PC-9 (cell line): ENCODE measurements around the gene CCDC81. TPM values are rescaled to one million over a fixed set of nuclear protein-coding genes. Genes with fewer than 3 reads are reported as not detected.

Experiments
- BruUV-seq: library from RNA; stranded (reverse); fragments of 400-500 nt; replicated peaks from 2 replicates; lab custom pipeline; 2021; lab: Mats Ljungman, UMichigan
- CTCF ChIA-PET: fragments of 300-600 bp; sonication (Branson Sonifier 250); formaldehyde crosslinking; loops from one replicate; lab custom pipeline; 2022; ENCODE audit warnings: antibody characterized with exemption; lab: Charles Lee
- POLR2A ChIA-PET: fragments of 300-600 bp; sonication (Branson Sonifier 250); formaldehyde crosslinking; loops from one replicate; lab custom pipeline; 2022; ENCODE audit warnings: antibody characterized with exemption; ENCODE audit not compliant: unreplicated experiment; lab: Charles Lee
- DNase-seq, 2 experiments: peaks; one replicate each; pipeline versions ENCODE4 v3.0.0 to v3.0.0-alpha.2; 2015 to 2022; ENCODE audit warnings: mixed read lengths in 1 of 2
- H2AFZ ChIP-seq: fragments of 200-600 bp; sonication (generic); 2 replicates; pipeline ENCODE4 v1.8.1; 2017; ENCODE audit warnings: antibody characterized with exemption
- H3F3A ChIP-seq: fragments of 200-600 bp; sonication (generic); 2 replicates; pipeline ENCODE4 v1.8.1; 2017; ENCODE audit warnings: antibody characterized with exemption, mild to moderate bottlenecking, low read depth; ENCODE audit not compliant: insufficient read depth
- H3K27ac ChIP-seq: fragments of 200-600 bp; sonication (generic); 2 replicates; pipeline ENCODE4 v1.6.1; 2016; ENCODE audit warnings: mixed run types
- H3K27me3 ChIP-seq: fragments of 200-600 bp; sonication (generic); 2 replicates; pipeline ENCODE4 v1.6.1; 2016; ENCODE audit warnings: low read depth, mixed run types; ENCODE audit not compliant: insufficient read depth
- H3K36me3 ChIP-seq: fragments of 200-600 bp; sonication (generic); 2 replicates; pipeline ENCODE4 v1.6.1; 2016; ENCODE audit warnings: low read depth, mixed run types
- H3K4me1 ChIP-seq: fragments of 200-600 bp; sonication (generic); replicated peaks from 2 replicates; pipeline ENCODE4 v1.6.1; 2016; ENCODE audit warnings: mixed run types; ENCODE audit not compliant: insufficient read depth
- H3K4me2 ChIP-seq: fragments of 200-600 bp; sonication (generic); 2 replicates; pipeline ENCODE4 v1.6.1; 2017; ENCODE audit warnings: mixed run types
- H3K4me3 ChIP-seq: fragments of 200-600 bp; sonication (generic); 2 replicates; pipeline ENCODE4 v1.6.1; 2016; ENCODE audit warnings: mixed run types
- H3K79me2 ChIP-seq: fragments of 200-600 bp; sonication (generic); 2 replicates; pipeline ENCODE4 v1.6.1; 2017; ENCODE audit warnings: low read depth, mixed run types
- H3K9me2 ChIP-seq: fragments of 200-600 bp; sonication (generic); 2 replicates; pipeline ENCODE4 v1.8.1; 2017; ENCODE audit warnings: mild to moderate bottlenecking; ENCODE audit not compliant: insufficient read depth
- H3K9me3 ChIP-seq: fragments of 200-600 bp; sonication (generic); 2 replicates; pipeline ENCODE4 v1.8.1; 2016; ENCODE audit warnings: low read depth; ENCODE audit not compliant: insufficient read depth
- H4K20me1 ChIP-seq: fragments of 200-600 bp; sonication (generic); 2 replicates; pipeline ENCODE4 v1.8.1; 2017; ENCODE audit not compliant: insufficient read depth
- EZH2 ChIP-seq: fragments of 200-600 bp; sonication (generic); IDR thresholded peaks from 2 replicates; pipeline ENCODE4 v1.8.0; 2017; ENCODE audit warnings: antibody characterized with exemption, low read depth
- intact Hi-C: fragments of 100-400 bp; cut with micrococcal nuclease; formaldehyde crosslinking; loops from one replicate; pipeline ENCODE4 v1.10.0; 2022; ENCODE audit not compliant: unreplicated experiment
- total RNA-seq: library from RNA; stranded (reverse); gene quantifications from 2 replicates; pipeline ENCODE4 v1.2.3, GENCODE V29; 2021
- TF ChIP-seq, protein P1 (sequence below): fragments of 200-600 bp; sonication (generic); conservative IDR thresholded peaks from 2 replicates; pipeline ENCODE4 v1.6.1; 2017; ENCODE audit warnings: mixed run types, antibody characterized with exemption, mild to moderate bottlenecking, moderate library complexity

Gene CCDC81
- total RNA-seq, 1 experiment from 2014 or later: 0.65 TPM

DNA sequence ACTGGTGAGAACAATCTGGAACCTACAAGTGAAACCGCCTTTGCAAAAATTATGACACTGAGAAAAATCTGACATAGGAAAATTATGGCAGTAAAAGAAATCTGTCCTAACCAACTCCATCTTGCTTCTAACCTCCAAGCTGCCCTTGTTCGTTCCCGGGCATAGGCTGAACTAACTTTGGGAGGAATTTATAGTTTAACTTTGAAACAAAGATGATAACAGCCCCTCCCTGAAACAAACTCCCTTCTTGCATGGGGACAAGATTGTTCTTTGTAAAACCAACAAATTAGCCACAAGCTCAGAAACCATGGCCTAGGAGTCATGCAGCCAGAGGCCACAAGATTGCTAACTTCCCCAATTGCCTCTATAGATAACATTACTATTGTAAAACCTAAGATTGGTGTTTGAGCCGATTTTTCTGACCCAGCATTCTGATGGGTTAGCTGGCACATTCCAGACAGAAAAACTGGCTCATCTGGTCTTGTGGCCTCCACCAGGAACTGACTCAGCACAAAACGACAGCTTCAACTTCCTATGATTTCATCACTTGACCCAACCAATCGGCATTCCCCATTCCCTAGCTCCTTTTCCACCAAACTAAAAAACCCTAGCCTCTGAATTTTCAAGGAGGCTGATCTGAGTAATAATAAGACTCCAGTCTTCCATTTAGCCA, 3.6 kb upstream of the CCDC81 start:
- POLR2A ChIA-PET: interaction anchor here (0.6 kb wide), 1 partner anchor 274 kb away, joined by 4 read pairs; no protein-coding TSS in a partner anchor
- peak overlapping the region; percentile 9; the same call in 1 of the 2 replicates for H3K4me3 ChIP-seq
- intact Hi-C loops: no loop called here
- H3K4me2 ChIP-seq: peak overlapping the region; percentile 23; the same call in 1 of the 2 replicates
- no peaks in the 10 kb centered on the region for H3K36me3 ChIP-seq
- peaks cover 30% of the 10 kb centered on the region for H3K9me3 ChIP-seq
- peak; percentile 34 to 80 for DNase-seq
- CTCF ChIA-PET: interaction anchor here (0.6 kb wide), 1 partner anchor 81 kb away, joined by 4 read pairs; no protein-coding TSS in a partner anchor
- 0 out of 2 replicates have a peak, but pooled peaks cover 8% of the 10 kb centered on the region for H3F3A ChIP-seq
- H3K27ac ChIP-seq: peak overlapping the region; percentile 7
- H2AFZ ChIP-seq: peak overlapping the region; percentile 44; the same call in 1 of the 2 replicates
- H3K4me1 ChIP-seq: peaks cover 14% of the 10 kb centered on the region
- no peaks in the 10 kb centered on the region for H4K20me1 ChIP-seq
- no TSS peak for BruUV-seq
- no peaks in the 10 kb centered on the region for H3K9me2 ChIP-seq
- TF ChIP-seq, protein P1, sequence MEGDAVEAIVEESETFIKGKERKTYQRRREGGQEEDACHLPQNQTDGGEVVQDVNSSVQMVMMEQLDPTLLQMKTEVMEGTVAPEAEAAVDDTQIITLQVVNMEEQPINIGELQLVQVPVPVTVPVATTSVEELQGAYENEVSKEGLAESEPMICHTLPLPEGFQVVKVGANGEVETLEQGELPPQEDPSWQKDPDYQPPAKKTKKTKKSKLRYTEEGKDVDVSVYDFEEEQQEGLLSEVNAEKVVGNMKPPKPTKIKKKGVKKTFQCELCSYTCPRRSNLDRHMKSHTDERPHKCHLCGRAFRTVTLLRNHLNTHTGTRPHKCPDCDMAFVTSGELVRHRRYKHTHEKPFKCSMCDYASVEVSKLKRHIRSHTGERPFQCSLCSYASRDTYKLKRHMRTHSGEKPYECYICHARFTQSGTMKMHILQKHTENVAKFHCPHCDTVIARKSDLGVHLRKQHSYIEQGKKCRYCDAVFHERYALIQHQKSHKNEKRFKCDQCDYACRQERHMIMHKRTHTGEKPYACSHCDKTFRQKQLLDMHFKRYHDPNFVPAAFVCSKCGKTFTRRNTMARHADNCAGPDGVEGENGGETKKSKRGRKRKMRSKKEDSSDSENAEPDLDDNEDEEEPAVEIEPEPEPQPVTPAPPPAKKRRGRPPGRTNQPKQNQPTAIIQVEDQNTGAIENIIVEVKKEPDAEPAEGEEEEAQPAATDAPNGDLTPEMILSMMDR: no peak
- no peak for TF ChIP-seq EZH2
- H3K79me2 ChIP-seq: no peaks in the 10 kb centered on the region
- no peaks in the 10 kb centered on the region for H3K27me3 ChIP-seq

DNA sequence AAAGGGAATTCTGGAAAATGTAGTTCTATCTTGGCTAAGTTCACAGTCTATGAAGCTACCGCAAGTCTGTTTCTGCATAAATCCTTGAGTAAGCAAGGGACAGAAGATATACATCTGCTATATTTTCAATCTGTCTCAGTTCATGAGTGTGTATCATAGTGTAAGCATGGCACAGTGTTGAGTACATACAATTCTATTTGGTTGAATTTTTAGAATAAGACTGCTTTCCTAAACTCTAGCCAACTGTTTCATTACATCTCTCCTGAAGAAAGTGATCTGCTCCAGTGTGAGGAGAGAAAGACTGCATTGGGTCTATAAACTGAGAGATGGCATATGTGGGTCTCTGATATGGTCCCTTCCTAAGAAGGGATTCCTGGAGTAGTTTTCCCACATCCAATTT, 2.6 kb upstream of the CCDC81 start:
- peaks cover 30% of the 10 kb centered on the region for H3K9me3 ChIP-seq
- H3K27me3 ChIP-seq: no peaks in the 10 kb centered on the region
- no peaks in the 10 kb centered on the region for H4K20me1 ChIP-seq
- POLR2A ChIA-PET: no interaction called here
- no peak overlapping the region for H2AFZ ChIP-seq
- CTCF ChIA-PET: no interaction called here
- no peak overlapping the region for H3K4me2 ChIP-seq
- H3K36me3 ChIP-seq: no peaks in the 10 kb centered on the region
- H3K4me1 ChIP-seq: peaks cover 14% of the 10 kb centered on the region
- no peaks in the 10 kb centered on the region for H3K79me2 ChIP-seq
- no peak overlapping the region for H3K27ac ChIP-seq
- H3K9me2 ChIP-seq: no peaks in the 10 kb centered on the region
- H3K4me3 ChIP-seq: no peak overlapping the region
- 0 out of 2 replicates have a peak, but pooled peaks cover 8% of the 10 kb centered on the region for H3F3A ChIP-seq
- BruUV-seq: no TSS peak
- no peak for DNase-seq
- no peak for TF ChIP-seq EZH2
- TF ChIP-seq, protein P1: no peak
- intact Hi-C loops: no loop called here

- H3K27me3 ChIP-seq: no peaks in the 10 kb centered on the region
- peaks cover 14% of the 10 kb centered on the region for H3K4me1 ChIP-seq
- H3K9me3 ChIP-seq: peaks cover 30% of the 10 kb centered on the region
- ChIA-PET CTCF (no interaction called here), POLR2A (no interaction called here)
- H3F3A ChIP-seq: 0 out of 2 replicates have a peak, but pooled peaks cover 8% of the 10 kb centered on the region
- H3K4me3 ChIP-seq: no peak overlapping the region
- intact Hi-C loops: no loop called here
- H3K4me2 ChIP-seq: no peak overlapping the region
- no peaks in the 10 kb centered on the region for H4K20me1 ChIP-seq
- TF ChIP-seq EZH2: no peak
- TF ChIP-seq, protein P1: no peak
- H3K9me2 ChIP-seq: no peaks in the 10 kb centered on the region
- BruUV-seq: no TSS peak
- no peak overlapping the region for H2AFZ ChIP-seq
- H3K36me3 ChIP-seq: no peaks in the 10 kb centered on the region
- DNase-seq: no peak
- no peaks in the 10 kb centered on the region for H3K79me2 ChIP-seq
- no peak overlapping the region for H3K27ac ChIP-seq
Measured at GRCh38 chr11:86372586-86372985, 2.1 kb upstream of the CCDC81 start.
